GM19099 (cell line): ENCODE results near the gene HES4.

Source experiments
- POLR2A ChIP-seq: IDR thresholded peaks from 3 replicates; pipeline ENCODE4 v1.6.1; 2011; ENCODE audit warnings: low read depth; ENCODE audit not compliant: insufficient read length; ENCODE audit errors: extremely low read depth

The HES4 gene

GRCh38 chr1:1039145-1039910, 39.4 kb upstream of the HES4 start:
- no peak for TF ChIP-seq POLR2A

GRCh38 chr1:1038694-1039093, 38.8 kb upstream of the HES4 start:
- no peak for TF ChIP-seq POLR2A

DNA sequence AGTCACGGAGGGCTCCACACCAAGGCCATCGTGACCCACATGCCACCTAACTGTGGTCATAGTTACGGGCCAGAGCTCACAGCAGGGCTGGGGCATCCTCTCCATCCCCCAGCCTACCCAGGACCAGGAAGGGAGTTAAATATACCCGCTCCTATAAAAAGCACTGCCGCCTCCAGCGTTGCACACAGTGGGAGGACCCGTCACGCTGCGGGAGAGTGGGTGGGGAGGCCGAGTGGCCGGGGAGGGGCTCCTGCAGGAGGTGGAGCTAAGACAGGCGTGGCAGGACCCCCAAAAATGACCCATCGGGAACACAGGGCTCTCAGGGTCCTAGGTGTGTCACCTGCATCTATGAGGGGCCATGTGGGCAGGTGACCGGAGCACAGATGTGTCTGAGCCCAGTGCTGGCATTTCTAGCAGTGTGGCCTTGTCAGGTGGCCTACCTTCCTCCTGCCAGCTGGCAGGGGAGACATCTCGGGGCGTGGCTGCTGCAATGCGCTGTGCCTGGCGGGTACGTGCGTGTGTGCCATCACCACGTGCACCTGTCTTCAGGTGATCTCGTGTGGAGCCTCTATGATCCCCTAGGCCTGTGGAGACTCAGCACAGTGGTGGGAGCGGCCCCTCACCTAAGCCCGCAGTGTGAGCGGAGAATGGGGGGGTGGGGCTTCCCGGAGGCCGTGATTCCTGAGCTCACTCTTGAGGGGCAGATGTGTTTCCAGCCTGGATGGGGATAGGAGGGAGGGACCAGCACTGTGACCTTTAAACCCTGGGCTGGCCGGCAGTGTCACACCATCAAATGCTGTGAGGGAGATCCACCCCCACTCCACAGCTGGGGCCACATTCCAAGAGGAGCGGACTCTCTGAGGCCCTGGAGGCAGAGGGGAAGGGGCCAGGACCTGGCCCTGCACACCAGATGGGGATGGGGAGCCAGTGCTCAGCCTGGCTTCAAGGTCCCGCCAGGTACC, 37.8 kb upstream of the HES4 start:
- no peak for TF ChIP-seq POLR2A

DNA sequence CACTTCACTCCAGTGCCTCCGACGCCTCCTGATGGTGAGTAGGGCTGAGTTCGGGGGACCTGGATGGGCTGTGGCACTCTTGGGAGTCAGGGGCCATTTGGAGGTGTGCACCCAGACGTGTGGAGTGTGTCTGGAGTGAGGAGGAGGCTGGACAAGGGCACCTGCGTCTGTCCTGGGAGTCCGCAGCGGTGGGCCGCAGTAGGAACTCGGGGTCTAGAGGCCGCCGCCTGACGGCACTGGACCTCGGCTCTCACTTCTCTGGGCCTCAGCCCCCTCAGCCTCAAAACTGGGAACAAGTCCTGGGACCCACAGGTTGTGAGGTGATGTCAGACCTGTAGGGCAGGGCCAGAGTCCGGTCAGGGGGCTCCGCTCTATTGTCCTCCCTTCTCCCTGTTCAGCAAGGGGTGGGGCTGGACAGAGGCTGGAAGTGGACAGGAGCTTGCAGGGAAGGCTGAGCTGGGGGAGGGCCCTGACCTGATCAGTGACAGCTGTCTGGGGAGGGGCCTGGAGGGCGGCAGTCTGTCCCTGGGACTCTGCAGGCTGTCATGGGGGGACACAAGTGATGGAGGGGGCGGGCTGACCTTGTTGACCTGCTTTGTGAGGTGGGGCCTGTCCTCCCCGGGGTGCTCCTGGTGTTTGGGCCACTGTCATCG, 35.5 kb upstream of the HES4 start:
- TF ChIP-seq POLR2A: no peak

- no peak for TF ChIP-seq POLR2A
These were observed 34.5 kb upstream of the HES4 start for GRCh38 chr1:1034439-1034781.

DNA sequence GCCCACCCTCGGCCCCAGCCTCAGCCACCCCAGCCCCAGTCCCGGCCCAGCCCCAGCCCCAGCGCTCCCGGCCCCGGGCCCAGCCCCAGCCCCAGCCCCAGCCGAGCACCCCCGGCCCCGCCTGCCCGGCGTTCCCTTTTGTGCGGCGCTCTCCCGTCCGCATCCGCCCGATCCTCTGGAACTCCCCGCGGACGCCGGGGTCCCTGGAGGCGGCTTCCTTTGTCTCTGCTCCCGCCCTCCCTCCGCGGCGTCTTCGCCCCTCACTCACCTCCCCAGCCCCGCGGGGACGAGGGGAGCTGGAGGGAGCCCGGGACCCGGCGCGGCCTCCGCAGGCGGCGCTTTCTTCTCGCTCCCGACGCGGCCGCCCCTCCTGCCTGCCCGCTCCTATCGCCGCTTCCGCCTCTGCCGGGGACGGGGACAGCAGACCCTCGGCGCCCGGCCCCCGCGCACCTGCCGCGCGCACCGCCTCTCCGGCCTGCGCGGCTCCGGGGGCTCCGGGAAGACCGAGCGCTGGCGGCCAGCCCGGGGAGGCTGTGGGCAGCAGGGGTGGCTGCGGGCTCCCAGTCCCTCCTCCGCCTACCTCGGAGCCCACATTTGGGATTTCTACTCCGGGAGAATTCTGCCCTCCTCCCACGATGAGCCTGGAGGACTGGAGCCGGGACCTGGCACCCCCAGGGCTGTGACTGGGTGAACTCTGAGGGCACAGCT, 34.0 kb upstream of the HES4 start:
- no peak for TF ChIP-seq POLR2A

DNA sequence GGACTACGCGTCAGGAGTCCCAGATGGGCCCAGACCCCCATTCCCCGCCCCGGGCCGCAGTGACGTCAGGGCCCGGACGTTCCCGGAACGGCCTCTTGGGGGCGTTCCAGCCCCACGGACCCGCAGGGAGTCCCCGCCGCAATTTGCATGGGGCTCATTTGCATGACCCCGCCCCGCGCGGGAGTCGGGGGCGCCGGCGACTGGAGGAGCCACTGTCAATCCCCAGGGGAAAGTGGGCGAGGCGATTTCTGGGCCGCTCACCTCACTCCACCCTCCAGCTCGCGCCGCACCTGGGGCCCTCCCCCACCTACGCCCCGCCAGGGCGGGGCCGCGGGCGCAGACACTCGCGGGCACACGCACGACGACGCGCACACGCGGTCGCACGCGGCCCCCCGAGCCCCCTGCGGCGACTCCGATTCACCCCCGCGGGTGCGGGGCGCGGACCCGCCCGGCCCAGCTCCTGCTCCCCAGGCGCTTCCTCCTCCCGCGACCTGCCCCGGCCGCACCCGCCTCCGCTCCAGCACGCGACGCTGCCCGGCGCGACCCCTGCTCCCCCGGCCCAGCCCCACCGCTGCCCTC, 33.2 kb upstream of the HES4 start:
- TF ChIP-seq POLR2A: no peak

DNA sequence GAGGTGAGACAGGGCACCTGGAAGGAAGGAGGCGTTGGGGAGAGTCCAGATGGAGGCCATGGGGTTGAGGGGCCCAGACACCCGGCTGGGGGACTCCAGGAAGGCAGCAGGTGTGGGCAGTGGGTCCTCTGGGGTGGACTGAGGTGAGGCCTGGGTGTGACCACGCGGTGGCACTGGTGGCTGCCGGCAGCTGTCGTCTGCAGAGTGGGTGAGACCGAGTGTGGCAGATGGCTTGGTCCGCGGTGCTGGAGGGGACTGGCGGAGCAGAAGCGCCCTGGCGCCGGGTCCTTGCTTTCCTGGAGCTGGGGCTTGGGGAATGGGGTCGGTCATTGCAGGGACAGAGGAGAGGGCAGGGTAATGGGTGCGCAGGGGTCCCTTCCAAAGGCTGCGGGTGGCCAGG, 32.5 kb upstream of the HES4 start:
- no peak for TF ChIP-seq POLR2A

DNA sequence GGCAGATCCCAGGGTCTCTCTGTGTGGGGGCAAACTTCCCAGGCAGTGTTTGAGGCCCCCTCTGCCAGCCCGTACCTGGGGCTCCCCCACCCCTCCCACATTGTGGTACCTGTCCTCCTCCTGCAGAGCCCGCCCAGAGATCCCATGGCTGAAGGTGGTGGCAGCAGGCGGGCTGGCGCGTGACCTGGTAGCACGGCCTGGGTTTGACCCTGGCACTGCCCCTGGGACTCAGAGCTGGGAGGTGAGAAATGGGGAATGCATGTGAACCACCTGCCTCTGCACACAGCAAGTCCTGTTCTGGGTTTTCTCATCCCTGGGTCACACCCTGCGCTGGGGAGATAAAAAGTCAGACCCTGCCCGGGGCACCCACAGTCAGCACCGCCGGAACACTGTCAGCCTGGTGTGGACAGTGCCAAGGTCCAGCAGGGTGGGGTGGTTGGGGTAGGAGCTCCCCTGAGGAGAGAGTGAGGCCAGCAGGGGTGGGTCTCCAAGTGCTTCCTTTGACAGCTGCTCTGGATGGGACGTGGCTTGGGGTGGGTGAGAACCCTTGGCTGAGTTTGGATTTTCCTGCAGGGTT, 31.9 kb upstream of the HES4 start:
- TF ChIP-seq POLR2A: no peak

GRCh38 chr1:1027791-1028190, 27.9 kb upstream of the HES4 start:
- no peak for TF ChIP-seq POLR2A

DNA sequence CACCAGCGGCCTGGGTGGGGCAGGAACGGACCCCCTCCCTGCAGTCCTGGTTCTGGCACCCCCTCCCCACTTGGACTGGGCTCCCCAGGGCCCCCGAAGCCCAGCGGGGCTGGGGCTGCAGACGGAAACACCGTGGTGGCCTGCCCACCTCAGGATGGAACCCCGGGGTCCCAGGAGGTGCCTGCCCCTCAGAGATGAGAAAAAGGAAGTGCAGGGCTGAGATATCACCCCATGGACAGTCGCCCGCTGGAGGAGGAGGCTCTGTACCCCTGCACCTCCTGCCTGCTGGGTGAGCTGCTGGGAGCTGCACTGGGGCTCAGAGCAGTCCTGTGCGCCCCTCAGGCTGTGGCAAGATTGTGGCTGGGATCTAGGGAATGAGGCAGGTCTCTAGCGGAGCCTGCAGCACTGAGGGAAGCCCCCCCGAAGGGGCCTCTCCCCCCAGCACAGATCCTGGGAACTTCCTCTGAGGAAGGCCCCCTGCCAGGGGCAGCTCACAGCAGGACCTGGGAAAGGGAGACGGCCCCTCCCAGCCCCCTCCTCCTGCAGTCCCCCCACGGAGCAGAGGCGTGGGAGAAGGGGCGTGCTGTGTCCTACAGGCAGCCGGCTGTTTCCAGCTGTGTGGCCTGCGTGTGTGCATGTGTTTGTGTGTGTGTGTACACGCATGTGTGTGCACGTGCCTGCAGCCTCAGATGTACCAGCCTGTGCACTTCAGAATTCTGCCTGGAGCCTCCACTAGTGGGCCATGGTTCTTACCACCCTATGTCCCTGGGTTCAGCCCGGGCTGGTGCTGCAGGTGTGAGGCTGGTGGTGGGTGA, 26.9 kb upstream of the HES4 start:
- TF ChIP-seq POLR2A: no peak

GRCh38 chr1:1025730-1026129, 25.8 kb upstream of the HES4 start:
- TF ChIP-seq POLR2A: no peak

DNA sequence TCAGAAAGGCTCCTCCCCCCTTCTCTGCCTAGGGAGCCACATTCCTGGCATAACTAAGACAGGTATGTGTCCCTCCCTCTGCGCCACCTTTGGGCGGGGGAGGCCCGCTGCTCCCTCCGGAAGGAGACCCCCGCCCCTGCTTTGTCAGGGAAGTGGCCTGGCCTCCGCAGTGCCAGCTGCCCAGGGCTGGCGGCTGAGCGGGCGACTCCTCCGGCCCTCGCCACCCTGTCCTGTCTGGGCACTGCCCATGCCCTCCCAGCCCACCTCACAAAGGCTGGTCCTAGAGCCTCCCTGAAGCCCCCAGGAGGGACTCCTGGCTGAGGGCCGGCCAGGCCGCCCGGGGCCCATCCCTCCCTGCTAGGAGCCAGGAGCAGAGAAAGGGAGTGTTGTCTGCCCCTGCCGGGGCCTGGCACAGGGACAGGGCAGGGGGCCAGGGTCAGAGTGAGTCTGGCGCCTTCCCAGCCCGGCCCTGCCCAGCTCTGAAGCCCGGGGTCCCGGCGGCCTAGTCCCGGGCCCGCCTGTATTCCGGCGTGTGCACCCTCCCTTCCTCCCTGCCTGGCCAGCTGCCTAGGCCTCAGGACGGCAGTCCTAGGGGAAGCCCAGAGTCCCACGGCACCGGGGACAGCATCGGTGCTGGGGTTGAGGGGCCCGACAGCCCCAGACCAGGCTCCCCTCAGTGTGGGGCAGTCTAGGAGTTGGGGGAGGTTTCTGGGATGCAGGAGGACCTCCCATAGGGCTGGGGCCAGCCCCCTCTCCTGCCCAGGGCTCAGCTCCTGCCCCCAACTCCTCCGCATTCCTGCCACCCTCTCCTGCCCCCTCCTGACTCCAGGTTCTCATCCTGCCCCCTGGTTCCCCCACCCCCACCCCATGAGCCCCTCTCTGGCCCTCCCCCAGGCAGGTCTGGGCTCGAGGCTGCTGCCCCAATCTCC, 25.1 kb upstream of the HES4 start:
- TF ChIP-seq POLR2A: no peak
